ENCODE measurements around the gene ANO8. TPM values are rescaled to one million over a fixed set of nuclear protein-coding genes. Genes with fewer than 3 reads are reported as not detected.
A peak's percentile ranks its signal among the peaks of the same experiment; 100 is the strongest.

ANO8 gene
- total and polyA plus RNA-seq, 3 experiments from 2014 or later, result 0.43 to 5.1 (median 4.1) TPM

GRCh38 chr19:17328517-17329365, 5.9 kb downstream of the ANO8 start:
- no peaks in the 10 kb centered on the region for H3K27me3 Mint-ChIP-seq
- Histone ChIP-seq H3K36me3 (ENCODE audit: insufficient read depth, low read length) (no peaks in the 10 kb centered on the region), H3K4me3 (ENCODE audit: low read length) (peak overlapping the region; percentile 61), H3K27ac (ENCODE audit: low read depth, low read length) (peak overlapping the region; percentile 65), H3K4me1 (ENCODE audit: insufficient read depth, low read length) (peaks cover 11% of the 10 kb centered on the region), H3K9me3 (ENCODE audit: low read length) (no peaks in the 10 kb centered on the region), H3K27me3 (ENCODE audit: insufficient read depth, low read length, poor library complexity, severe bottlenecking) (no peaks in the 10 kb centered on the region)
- DNase-seq, result peak; percentile 28 to 63 (median 40)
- POLR2A ChIA-PET, result interaction anchor here (0.6 to 0.9 kb wide), 2 partner anchors 11 to 20 kb away, joined by 5 to 8 read pairs; partner anchors contain the start of gene DDA1
- H3K4me1 Mint-ChIP-seq, result peaks cover 2 to 26% (median 9%) of the 10 kb centered on the region in 3 donors
- H3K36me3 Mint-ChIP-seq, result peaks cover 0 to 3% (median 2%) of the 10 kb centered on the region in 3 donors
- H3K27ac Mint-ChIP-seq, result peak overlapping the region in 3 of 8 donors; percentile 36 to 70 (median 70)
- no peaks in the 10 kb centered on the region for H3K9me3 Mint-ChIP-seq
- peak overlapping the region; percentile 51 to 85 (median 71) for H3K4me3 Mint-ChIP-seq
- CTCF ChIA-PET, result interaction anchor here (0.9 to 2.1 kb wide), 3 partner anchors 20 to 23 kb away, joined by 3 to 5 read pairs (median 4); partner anchors contain the start of genes DDA1 and MRPL34

DNA sequence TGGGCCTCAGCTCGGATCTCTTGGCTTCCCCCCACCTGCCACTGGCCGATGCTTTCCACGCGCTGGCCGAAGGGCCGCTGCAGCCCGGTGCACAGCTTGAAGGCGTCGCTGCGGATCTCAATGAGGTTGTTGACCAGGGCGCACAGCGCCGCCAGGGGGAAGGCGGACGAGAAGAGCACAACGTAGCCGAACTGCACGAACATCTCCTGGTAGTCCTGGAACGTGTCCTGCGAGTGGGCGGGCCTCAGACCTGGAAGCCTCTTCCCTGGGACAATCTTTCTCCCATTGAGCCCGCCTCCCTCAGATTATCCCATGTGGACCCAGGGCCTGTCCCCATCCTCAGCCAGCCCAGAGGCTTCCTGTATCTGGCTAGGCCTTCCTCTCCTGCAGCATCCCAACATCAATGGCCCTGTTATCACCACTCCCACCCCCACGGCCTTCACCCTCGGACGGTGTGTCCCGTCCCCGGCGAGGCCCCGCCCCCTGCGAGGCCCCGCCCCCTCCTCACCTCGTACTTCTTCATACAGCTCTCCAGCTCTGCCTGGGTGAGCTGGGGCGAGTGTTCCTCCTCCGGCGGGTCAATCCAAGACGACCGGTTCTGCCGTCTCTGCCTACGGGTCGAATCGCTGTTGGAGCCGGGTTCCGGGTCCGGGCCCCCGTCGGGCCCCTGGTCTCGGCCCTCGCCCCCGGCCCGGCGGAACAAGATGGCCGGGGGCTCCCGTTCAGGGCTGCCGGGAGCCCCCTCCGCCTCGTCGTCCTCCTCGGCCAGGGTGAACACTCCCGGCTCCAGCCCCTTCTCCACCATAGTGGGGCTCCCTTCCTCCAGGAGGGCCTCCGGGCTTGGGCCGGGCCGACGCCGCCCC, 6.8 kb downstream of the ANO8 start:
- CTCF ChIA-PET, result interaction anchor here (0.6 to 2.1 kb wide), 4 partner anchors 11 to 23 kb away, joined by 3 to 6 read pairs (median 4); partner anchors contain the start of genes DDA1 and MRPL34
- Mint-ChIP-seq H3K27ac (peak overlapping the region in 6 of 8 donors; percentile 35 to 86 (median 70)), H3K36me3 (peaks cover 0 to 3% (median 1%) of the 10 kb centered on the region in 3 donors), H3K4me1 (peaks cover 4 to 23% (median 9%) of the 10 kb centered on the region in 3 donors), H3K9me3 (no peaks in the 10 kb centered on the region), H3K4me3 (peak overlapping the region; percentile 65 to 84 (median 77)), H3K27me3 (no peaks in the 10 kb centered on the region)
- no peaks in the 10 kb centered on the region for H3K27me3 ChIP-seq (ENCODE audit: insufficient read depth, low read length, poor library complexity, severe bottlenecking)
- H3K27ac ChIP-seq (ENCODE audit: low read depth, low read length), result peak overlapping the region; percentile 65
- H3K4me3 ChIP-seq (ENCODE audit: low read length), result peak overlapping the region; percentile 61
- POLR2A ChIA-PET, result interaction anchor here (0.6 to 0.9 kb wide), 2 partner anchors 10 to 19 kb away, joined by 5 to 8 read pairs; partner anchors contain the start of gene DDA1
- peak; percentile 48 to 73 (median 56) for DNase-seq
- no peaks in the 10 kb centered on the region for H3K9me3 ChIP-seq (ENCODE audit: low read length)
- H3K36me3 ChIP-seq (ENCODE audit: insufficient read depth, low read length), result no peaks in the 10 kb centered on the region
- peaks cover 9% of the 10 kb centered on the region for H3K4me1 ChIP-seq (ENCODE audit: insufficient read depth, low read length)

GRCh38 chr19:17327068-17327653, 7.5 kb downstream of the ANO8 start:
- Mint-ChIP-seq H3K36me3 (peaks cover 0 to 8% (median 1%) of the 10 kb centered on the region in 3 donors), H3K4me3 (peak overlapping the region; percentile 39 to 83 (median 50)), H3K9me3 (no peaks in the 10 kb centered on the region), H3K27ac (peak overlapping the region in 3 of 8 donors; percentile 7 to 66 (median 46)), H3K27me3 (no peaks in the 10 kb centered on the region), H3K4me1 (peaks cover 5 to 30% (median 9%) of the 10 kb centered on the region in 3 donors)
- Histone ChIP-seq H3K27ac (ENCODE audit: low read depth, low read length) (no peak overlapping the region), H3K4me3 (ENCODE audit: low read length) (no peak overlapping the region), H3K36me3 (ENCODE audit: insufficient read depth, low read length) (no peaks in the 10 kb centered on the region), H3K4me1 (ENCODE audit: insufficient read depth, low read length) (peaks cover 9% of the 10 kb centered on the region), H3K9me3 (ENCODE audit: low read length) (no peaks in the 10 kb centered on the region), H3K27me3 (ENCODE audit: insufficient read depth, low read length, poor library complexity, severe bottlenecking) (no peaks in the 10 kb centered on the region)
- ChIA-PET CTCF (interaction anchor here (0.6 to 1.8 kb wide), 2 partner anchors 10 to 18 kb away, joined by 3 to 6 read pairs; partner anchors contain the start of gene DDA1), POLR2A (interaction anchor here (2.0 kb wide), 1 partner anchor 18 kb away, joined by 5 read pairs; the partner anchor contains the start of gene DDA1)
- no peak for DNase-seq

- peaks cover 5 to 30% (median 9%) of the 10 kb centered on the region in 3 donors for H3K4me1 Mint-ChIP-seq
- H3K4me3 ChIP-seq (ENCODE audit: low read length), result no peak overlapping the region
- no peaks in the 10 kb centered on the region for H3K27me3 ChIP-seq (ENCODE audit: insufficient read depth, low read length, poor library complexity, severe bottlenecking)
- no peaks in the 10 kb centered on the region for H3K36me3 ChIP-seq (ENCODE audit: insufficient read depth, low read length)
- H3K27me3 Mint-ChIP-seq, result no peaks in the 10 kb centered on the region
- no peaks in the 10 kb centered on the region for H3K9me3 Mint-ChIP-seq
- ChIA-PET CTCF (interaction anchor here (1.8 kb wide), 1 partner anchor 18 kb away, joined by 6 read pairs; the partner anchor contains the start of gene DDA1), POLR2A (interaction anchor here (2.0 kb wide), 1 partner anchor 18 kb away, joined by 5 read pairs; the partner anchor contains the start of gene DDA1)
- H3K36me3 Mint-ChIP-seq, result peaks cover 0 to 8% (median 1%) of the 10 kb centered on the region in 3 donors
- H3K27ac Mint-ChIP-seq, result peak overlapping the region in 4 of 8 donors; percentile 7 to 91 (median 56)
- no peak for DNase-seq
- H3K4me3 Mint-ChIP-seq, result peak overlapping the region in 4 of 7 donors; percentile 43 to 58 (median 50)
- H3K27ac ChIP-seq (ENCODE audit: low read depth, low read length), result no peak overlapping the region
- no peaks in the 10 kb centered on the region for H3K9me3 ChIP-seq (ENCODE audit: low read length)
- H3K4me1 ChIP-seq (ENCODE audit: insufficient read depth, low read length), result peaks cover 9% of the 10 kb centered on the region
Measured at GRCh38 chr19:17326595-17326966, 8.1 kb downstream of the ANO8 start.

DNA sequence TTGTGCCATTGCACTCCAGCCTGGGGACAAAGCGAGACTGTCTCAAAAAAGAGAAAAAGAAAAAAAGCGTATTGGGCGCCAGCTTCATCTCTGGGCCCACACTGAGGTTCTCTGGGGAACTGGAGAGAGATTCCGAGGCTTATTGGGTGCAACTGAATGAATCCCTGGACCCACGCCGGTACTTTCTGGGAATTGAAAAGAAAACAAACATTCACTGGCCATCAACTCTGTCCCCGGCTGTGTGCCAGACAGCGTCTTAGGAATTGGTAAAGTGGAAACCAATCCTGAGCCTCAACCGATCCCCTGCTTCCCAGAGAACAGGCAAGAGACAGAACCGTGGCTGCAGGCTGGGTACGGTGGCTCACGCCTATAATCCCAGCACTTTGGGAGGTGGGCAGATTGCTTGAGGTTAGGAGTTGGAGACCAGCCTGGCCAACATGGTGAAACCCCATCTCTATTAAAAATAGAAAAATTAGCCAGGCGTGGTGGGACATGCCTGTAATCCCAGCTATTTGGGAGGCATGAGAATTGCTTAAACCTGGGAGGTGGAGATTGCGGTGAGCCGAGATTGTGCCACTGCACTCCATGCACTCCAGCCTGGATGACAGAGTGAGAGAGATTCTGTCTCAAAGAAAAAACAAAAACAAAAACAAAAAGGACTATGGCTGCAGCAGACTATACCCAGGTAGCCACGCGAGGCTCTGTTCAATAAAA, 8.6 kb downstream of the ANO8 start:
- Histone ChIP-seq H3K27ac (ENCODE audit: low read depth, low read length) (no peak overlapping the region), H3K27me3 (ENCODE audit: insufficient read depth, low read length, poor library complexity, severe bottlenecking) (no peaks in the 10 kb centered on the region), H3K9me3 (ENCODE audit: low read length) (no peaks in the 10 kb centered on the region), H3K36me3 (ENCODE audit: insufficient read depth, low read length) (no peaks in the 10 kb centered on the region), H3K4me1 (ENCODE audit: insufficient read depth, low read length) (peaks cover 9% of the 10 kb centered on the region), H3K4me3 (ENCODE audit: low read length) (no peak overlapping the region)
- no peaks in the 10 kb centered on the region for H3K9me3 Mint-ChIP-seq
- H3K27ac Mint-ChIP-seq, result peak overlapping the region in 3 of 8 donors; percentile 7 to 91 (median 32)
- peaks cover 0 to 11% (median 1%) of the 10 kb centered on the region in 3 donors for H3K36me3 Mint-ChIP-seq
- peak overlapping the region in 3 of 7 donors; percentile 13 to 76 (median 50) for H3K4me3 Mint-ChIP-seq
- POLR2A ChIA-PET, result interaction anchor here (2.0 kb wide), 1 partner anchor 17 kb away, joined by 5 read pairs; the partner anchor contains the start of gene DDA1
- H3K4me1 Mint-ChIP-seq, result peaks cover 5 to 30% (median 9%) of the 10 kb centered on the region in 3 donors
- CTCF ChIA-PET, result interaction anchor here (1.8 kb wide), 1 partner anchor 17 kb away, joined by 6 read pairs; the partner anchor contains the start of gene DDA1
- DNase-seq, result no peak
- H3K27me3 Mint-ChIP-seq, result no peaks in the 10 kb centered on the region

DNA sequence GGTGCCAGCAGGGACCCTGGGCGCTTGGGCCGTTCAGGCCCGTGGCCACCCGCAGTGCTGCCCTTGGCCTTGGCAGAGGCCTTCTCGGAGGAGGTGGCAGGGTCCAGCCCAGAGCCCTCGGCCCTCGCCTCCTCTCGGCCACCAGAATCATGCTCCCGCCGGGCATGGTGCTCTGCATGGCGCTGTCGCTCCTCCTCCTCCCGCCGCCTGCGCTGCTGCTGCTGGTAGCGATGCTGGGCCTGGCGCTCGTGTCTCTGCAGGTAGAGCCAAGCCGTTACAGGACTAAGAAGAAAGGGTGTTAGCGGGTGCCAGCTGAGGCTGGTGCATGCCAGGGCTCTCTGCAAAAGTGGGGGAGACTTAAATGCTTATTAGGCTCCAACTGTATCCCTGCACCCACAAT, 9.5 kb downstream of the ANO8 start:
- H3K36me3 Mint-ChIP-seq, result peaks cover 0 to 20% (median 2%) of the 10 kb centered on the region in 3 donors
- no peak for DNase-seq
- H3K9me3 ChIP-seq (ENCODE audit: low read length), result no peaks in the 10 kb centered on the region
- peaks cover 9% of the 10 kb centered on the region for H3K4me1 ChIP-seq (ENCODE audit: insufficient read depth, low read length)
- H3K36me3 ChIP-seq (ENCODE audit: insufficient read depth, low read length), result no peaks in the 10 kb centered on the region
- H3K27ac ChIP-seq (ENCODE audit: low read depth, low read length), result no peak overlapping the region
- CTCF ChIA-PET, result interaction anchor here (0.7 to 1.0 kb wide), 2 partner anchors 10 to 16 kb away, joined by 3 to 6 read pairs; partner anchors contain the start of gene DDA1
- H3K4me3 ChIP-seq (ENCODE audit: low read length), result no peak overlapping the region
- H3K27me3 Mint-ChIP-seq, result no peaks in the 10 kb centered on the region
- H3K9me3 Mint-ChIP-seq, result no peaks in the 10 kb centered on the region
- no peak overlapping the region for H3K27ac Mint-ChIP-seq
- POLR2A ChIA-PET, result interaction anchor here (2.0 kb wide), 1 partner anchor 16 kb away, joined by 5 read pairs; the partner anchor contains the start of gene DDA1
- peak overlapping the region in 1 of 7 donors; percentile 76 for H3K4me3 Mint-ChIP-seq
- H3K27me3 ChIP-seq (ENCODE audit: insufficient read depth, low read length, poor library complexity, severe bottlenecking), result no peaks in the 10 kb centered on the region
- H3K4me1 Mint-ChIP-seq, result peaks cover 3 to 25% (median 9%) of the 10 kb centered on the region in 3 donors

Measured in CD8-positive, alpha-beta memory T cell (primary cell).